ENCODE data around the gene UQCRQ.

DNA sequence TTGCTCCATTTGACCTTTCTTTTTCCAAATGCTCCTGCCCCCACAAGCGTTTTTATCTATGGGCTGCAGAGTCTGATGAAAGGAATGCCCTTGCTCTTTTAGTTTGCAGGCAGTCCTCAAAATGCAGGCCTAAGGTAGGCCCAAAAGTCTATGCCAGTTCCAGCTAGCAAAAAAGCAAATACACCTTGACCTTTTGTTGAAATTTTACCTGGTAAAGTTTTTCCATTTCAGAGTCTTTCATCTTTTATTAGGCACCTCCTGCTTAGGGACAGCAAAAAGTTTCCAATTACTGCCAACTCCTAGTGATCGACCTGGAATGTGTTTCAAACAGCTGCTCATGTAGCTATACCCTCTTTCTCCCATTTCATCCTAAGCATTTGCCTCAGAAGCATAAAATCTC lies 4.4 kb downstream of the UQCRQ start:
- TF ChIP-seq CTCF (IDR thresholded peaks at IDR 0.05; ENCODE audit: low read depth, low read length) (no peak), POLR2A (IDR thresholded peaks at IDR 0.05; ENCODE audit: extremely low read depth, insufficient read length) (no peak)
